HTERT RPE-1 (cell line): ENCODE measurements around the gene DOLPP1.

ENCODE experiments used
- in situ Hi-C: fragments of 300-500 bp; cut with MboI; formaldehyde crosslinking; loops from 4 replicates; pipeline ENCODE4 v1.14.3; 2020; ENCODE audit warnings: low sequenced_read_pairs

DOLPP1 gene

DNA sequence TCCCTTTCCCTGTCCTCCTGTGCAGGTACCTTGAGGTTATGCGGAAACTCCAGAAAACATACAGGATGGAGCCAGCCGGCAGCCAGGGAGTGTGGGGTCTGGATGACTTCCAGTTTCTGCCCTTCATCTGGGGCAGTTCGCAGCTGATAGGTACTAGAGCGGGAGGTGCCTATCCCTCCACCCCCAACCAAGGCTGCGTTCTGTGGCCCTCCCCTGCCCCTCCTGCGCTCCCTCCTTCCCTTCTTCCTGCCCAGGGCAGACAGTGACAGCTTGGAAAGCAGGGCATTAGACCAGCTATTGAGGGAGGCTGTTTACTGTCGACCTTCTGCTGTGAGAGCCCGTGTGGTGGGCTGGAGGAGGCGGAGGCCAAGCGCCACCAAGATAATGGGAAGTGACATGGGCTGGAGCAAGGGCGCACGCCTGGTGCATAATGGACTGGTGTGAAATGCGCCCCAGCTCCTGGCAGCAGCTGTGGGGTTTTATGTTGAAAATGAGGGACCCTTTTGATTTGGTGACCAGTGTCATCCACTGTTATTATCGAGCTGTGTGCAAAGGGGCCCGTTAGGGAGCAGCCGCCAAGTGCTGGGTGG, 55.6 kb downstream of the DOLPP1 start:
- in situ Hi-C loops = loop anchor here (25.0 kb wide), 1 partner anchor 476 kb away; the partner anchor contains the start of gene C9orf50

- in situ Hi-C loops = loop anchor here (25.0 kb wide), 1 partner anchor 475 kb away; the partner anchor contains the start of gene C9orf50
These were observed 56.6 kb downstream of the DOLPP1 start for GRCh38 chr9:129137292-129138143.

- in situ Hi-C loops = loop anchor here (25.0 kb wide), 1 partner anchor 474 kb away; the partner anchor contains the start of gene C9orf50
These were observed 57.2 kb downstream of the DOLPP1 start for GRCh38 chr9:129138144-129138462.

DNA sequence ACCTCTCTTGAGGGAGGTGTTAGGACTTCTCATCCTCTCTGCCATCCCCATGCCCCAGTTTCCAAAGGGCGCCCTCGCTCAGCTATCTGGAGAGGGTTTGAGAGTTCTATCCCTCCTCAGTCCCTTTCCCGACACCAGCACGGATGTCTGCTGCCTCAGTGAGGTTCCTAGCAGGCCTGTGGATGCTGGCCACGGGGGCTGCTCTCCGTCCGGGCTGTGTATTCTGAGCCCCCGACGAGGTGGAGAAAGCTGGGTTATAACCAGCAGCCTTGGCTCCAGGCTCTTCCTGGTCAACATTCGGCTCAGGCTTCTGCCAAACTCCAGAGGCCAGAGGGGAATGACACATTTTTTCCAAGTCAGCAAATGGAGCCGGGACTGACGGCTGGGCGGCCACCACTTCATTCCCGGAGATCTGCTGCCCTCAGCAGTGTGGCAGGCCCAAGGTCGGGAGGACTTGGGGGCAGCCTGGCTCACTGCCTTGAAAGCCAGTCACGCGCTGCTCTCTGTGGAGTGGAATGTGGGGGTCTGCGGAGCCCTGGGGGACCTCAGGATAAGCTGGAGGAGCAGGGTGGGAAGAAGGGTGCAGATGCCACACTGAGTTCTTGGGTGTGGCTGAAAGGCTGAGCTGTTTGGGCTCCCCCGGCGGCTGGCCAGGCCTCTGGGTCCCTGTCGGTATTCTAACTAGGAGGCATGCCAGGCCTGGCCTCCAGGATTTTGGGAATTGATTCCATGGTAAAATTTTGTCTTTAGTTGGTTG, 57.7 kb downstream of the DOLPP1 start:
- in situ Hi-C loops = loop anchor here (25.0 kb wide), 1 partner anchor 474 kb away; the partner anchor contains the start of gene C9orf50

DNA sequence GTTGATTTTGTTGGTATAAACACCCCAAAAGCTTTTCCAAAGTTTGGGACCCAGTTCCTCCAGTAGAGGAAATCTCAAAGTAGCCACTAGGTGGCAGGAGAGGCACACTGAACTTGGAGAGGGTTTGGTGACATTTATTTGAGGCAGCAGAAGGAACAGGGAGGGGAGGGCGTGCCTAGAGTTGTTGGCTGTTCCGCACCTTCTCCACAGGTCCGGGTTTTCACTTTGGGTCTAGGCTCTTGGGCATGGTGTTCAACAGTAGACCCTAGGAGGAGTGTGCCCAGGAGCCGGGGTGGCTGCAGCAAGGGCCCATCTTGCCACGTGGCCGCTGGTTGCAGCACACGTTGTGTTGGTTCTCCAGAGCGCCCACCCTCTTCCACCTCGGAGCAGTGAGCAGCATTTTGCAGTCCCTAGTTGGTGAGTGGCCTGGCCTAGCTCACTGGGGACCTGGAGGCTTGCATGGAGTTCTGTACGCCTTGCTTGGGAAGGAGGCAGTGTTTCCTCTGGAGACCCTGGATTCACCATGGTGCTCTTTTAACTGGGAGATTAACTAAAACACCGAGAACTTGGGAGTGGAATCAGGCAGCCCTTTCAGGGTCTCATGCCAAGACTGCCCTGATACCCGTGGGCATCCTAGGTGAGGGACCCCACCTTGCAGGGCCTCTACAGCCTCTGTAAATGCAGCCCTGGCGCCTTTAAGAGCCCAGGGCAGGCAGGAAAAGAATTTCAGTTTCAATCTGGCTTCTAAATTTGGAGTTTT, 58.5 kb downstream of the DOLPP1 start:
- in situ Hi-C loops = loop anchor here (25.0 kb wide), 1 partner anchor 473 kb away; the partner anchor contains the start of gene C9orf50

DNA sequence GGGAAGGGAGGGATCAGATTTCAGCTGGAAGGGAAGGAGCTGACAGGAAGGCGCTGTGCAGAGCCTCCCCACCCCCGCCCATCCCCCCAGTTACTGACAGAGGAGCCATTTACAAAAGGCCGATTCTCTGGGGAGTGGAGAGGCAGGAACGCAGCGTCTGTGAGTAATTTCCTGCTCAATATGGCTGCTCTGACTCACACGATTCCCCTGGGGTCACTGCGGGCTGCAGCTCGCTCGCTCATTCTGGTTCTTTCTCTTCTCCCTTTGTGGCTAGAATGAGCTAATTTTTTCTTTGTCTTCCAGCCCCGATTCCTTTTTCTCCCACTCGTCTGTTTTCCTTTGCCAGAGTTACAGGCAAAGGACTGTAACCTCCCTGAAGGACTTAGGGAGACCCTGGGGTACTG, 59.1 kb downstream of the DOLPP1 start:
- in situ Hi-C loops = loop anchor here (25.0 kb wide), 1 partner anchor 472 kb away; the partner anchor contains the start of gene C9orf50
